ENCODE data around the gene TNFRSF1B.

Gene TNFRSF1B

GRCh38 chr1:12167493-12168429 lies 970 bp downstream of the TNFRSF1B start:
- TF ChIP-seq CTCF (IDR thresholded peaks at IDR 0.05; ENCODE audit: low read depth, low read length) = no peak
- H3K4me3 ChIP-seq (ENCODE audit: low read depth, low read length) = peak overlapping the region; percentile 65

- peak overlapping the region; percentile 9; the same call in 1 of the 2 replicates for H3K4me3 ChIP-seq (ENCODE audit: low read depth, low read length)
- no peak for TF ChIP-seq CTCF (IDR thresholded peaks at IDR 0.05; ENCODE audit: low read depth, low read length)
Observed at GRCh38 chr1:12168451-12169160, 1.8 kb downstream of the TNFRSF1B start.

DNA sequence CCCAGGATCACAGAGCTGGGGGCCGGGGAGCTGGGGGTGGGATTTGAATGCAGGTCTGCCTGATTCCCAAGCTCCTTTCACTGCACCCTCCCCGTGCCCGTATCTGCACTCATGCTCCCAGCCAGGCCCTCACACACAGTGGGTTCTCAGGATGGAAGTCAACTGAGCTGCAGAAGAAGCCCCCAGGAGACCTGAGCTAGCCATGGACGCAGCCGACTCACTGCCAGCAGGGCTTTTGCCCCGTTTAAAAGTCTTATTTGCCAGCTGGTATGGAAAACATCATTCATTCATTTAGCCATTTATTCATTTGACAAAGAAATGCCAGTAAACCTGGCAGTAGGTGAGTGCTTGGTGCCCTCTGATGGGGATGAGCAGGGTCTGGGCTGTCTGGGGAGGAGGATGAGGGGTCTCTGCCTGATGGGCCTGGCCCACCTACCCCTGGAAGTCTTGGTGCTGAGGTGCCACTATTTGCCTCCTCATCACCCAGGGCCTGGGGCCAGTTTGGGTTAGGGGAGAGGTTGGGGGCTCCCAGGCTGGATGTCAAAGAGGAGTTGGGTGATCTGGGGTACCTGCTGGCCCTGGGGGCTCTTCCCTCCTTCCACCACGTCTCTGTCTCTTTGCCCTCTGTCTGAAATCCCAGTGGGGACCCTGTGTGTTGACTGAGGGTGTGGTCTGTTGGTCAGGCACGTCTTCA lies 2.8 kb downstream of the TNFRSF1B start:
- TF ChIP-seq CTCF (IDR thresholded peaks at IDR 0.05; ENCODE audit: low read depth, low read length) = no peak
- H3K4me3 ChIP-seq (ENCODE audit: low read depth, low read length) = no peak overlapping the region

DNA sequence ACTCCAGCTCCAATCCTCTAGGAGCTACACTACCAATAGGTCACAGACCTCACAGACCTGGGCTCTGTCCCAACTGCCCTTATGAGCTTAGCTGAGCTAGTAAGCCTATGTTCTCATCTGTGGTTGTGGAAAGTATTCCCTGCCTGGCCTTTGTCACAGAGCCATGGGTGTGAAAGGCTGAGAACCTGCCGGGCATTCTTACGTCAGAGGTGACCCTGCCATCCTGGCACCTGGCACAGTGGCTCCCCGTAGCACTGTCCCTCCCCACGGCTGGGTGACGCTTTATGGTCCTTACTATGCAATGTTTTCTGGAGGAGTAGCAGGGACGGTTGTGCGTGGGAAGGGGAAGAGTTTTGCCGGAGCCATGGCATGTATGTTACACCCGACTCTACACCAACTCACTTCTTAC lies 3.5 kb downstream of the TNFRSF1B start:
- no peak for TF ChIP-seq CTCF (IDR thresholded peaks at IDR 0.05; ENCODE audit: low read depth, low read length)
- no peak overlapping the region for H3K4me3 ChIP-seq (ENCODE audit: low read depth, low read length)

GRCh38 chr1:12171206-12172041 lies 4.6 kb downstream of the TNFRSF1B start:
- TF ChIP-seq CTCF (IDR thresholded peaks at IDR 0.05; ENCODE audit: low read depth, low read length) = no peak

DNA sequence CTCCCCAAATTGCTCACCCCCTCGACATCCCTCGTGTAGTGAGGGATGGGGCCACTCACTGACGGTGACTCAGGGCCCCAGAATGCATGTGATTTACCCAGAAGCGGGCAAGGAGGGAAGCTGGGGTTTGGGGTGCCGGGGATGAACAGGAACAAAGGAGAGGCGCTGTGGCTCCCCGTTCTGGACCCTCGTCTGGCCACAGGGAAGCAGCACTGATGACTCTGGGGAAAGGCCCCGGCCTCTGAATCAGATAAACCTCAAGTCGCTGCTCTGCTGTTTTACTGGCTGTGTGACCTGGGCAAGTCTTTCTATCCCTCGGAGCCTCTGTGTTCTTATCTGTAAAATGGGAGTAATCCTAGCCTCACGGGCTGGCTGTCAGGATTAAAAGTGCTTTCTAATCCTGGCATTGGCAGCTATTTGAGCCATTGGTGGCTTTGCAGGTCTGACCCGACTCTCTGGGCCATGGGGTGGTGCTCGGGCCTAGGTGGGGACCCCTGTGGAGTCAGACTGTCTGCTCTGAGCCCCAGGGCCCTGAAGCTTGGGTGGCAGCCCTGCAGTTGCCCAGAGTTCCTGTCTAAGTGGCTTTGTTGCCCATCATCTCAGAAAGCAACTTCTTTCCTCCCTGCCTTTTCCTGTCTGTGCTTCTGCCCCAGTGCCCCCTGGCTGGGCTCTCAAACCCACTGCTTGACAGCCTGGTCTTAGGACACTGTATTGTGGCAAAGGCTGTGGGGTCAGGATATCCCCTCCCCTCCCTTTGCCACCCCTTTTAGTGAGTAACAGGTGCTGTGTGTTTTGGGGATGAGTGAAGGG lies 5.5 kb downstream of the TNFRSF1B start:
- TF ChIP-seq CTCF (IDR thresholded peaks at IDR 0.05; ENCODE audit: low read depth, low read length) = no peak

More at GRCh38 chr1:12171206-12172041, 4.6 kb downstream of the TNFRSF1B start:
- H3K4me3 ChIP-seq (ENCODE audit: low read depth, low read length) = no peak overlapping the region

More for the DNA sequence above, 5.5 kb downstream of the TNFRSF1B start:
- H3K4me3 ChIP-seq (ENCODE audit: low read depth, low read length) = no peak overlapping the region
